GM12878 (cell line): Measurements from ENCODE around the gene KLRC2.
"Not testable (repeated sequence)": the region's sequence is repeated elsewhere in the genome, so short reads cannot be mapped to it uniquely, and the experiment has no call there.

ENCODE experiments used
- ATF2 ChIP-seq: IDR thresholded peaks from 2 replicates; pipeline ENCODE4 v1.6.1; 2012; ENCODE audit warnings: low read length, inconsistent platforms
- CREB1 ChIP-seq: IDR thresholded peaks from 2 replicates; pipeline ENCODE4 v1.6.1; 2012; ENCODE audit warnings: low read depth, mild to moderate bottlenecking, inconsistent platforms
- EGR1 ChIP-seq, 2 experiments: IDR thresholded peaks; 1 replicate in 1 of 2; 2 replicates in 1 of 2; pipeline ENCODE4 v1.6.1; 2011 to 2012; ENCODE audit warnings: low read depth in 2 of 2, low read length in 2 of 2, borderline replicate concordance in 1 of 2, mild to moderate bottlenecking in 1 of 2, moderate library complexity in 1 of 2
- KAT2A ChIP-seq: conservative IDR thresholded peaks from 2 replicates; pipeline ENCODE4 v1.6.1; 2011; ENCODE audit warnings: low read depth, low read length; ENCODE audit not compliant: control insufficient read depth
- MXI1 ChIP-seq: fragments of 150-350 bp; IDR thresholded peaks from 2 replicates; pipeline ENCODE4 v1.6.1; 2011; ENCODE audit warnings: low read depth, mild to moderate bottlenecking, inconsistent platforms, low read length, improper control_type of control experiment
- NFIC ChIP-seq: IDR thresholded peaks from 2 replicates; pipeline ENCODE4 v1.6.1; 2012; ENCODE audit warnings: low read depth, mild to moderate bottlenecking, inconsistent platforms, low read length, moderate library complexity
- POLR2A ChIP-seq: IDR thresholded peaks from 2 replicates; pipeline ENCODE4 v1.6.1; 2011; ENCODE audit warnings: low read depth, mild to moderate bottlenecking, low read length
- ZNF274 ChIP-seq: IDR thresholded peaks from one replicate; pipeline ENCODE4 v1.8.0; 2011; ENCODE audit not compliant: insufficient read length, insufficient read depth
- TF ChIP-seq, protein P1 (sequence below): fragments of 450-650 bp; formaldehyde crosslinking; IDR thresholded peaks from 2 replicates; pipeline ENCODE4 v1.4.0; 2020; ENCODE audit warnings: mild to moderate bottlenecking, moderate library complexity
- TF ChIP-seq, protein P2 (sequence below), 3 experiments: IDR thresholded peaks in 2 of 3; conservative IDR thresholded peaks in 1 of 3; 2 replicates each; pipeline ENCODE4 v1.5.1; 2011; ENCODE audit warnings: low read depth in 3 of 3, low read length in 3 of 3, mild to moderate bottlenecking in 3 of 3, control low read depth in 2 of 3, moderate library complexity in 2 of 3, inconsistent platforms in 1 of 3, mixed read lengths in 1 of 3; ENCODE audit not compliant: control insufficient read depth in 2 of 3, insufficient read depth in 1 of 3; ENCODE audit errors: extremely low read depth in 1 of 3
- TF ChIP-seq, protein P3 (sequence below): IDR thresholded peaks from 2 replicates; pipeline ENCODE4 v1.6.1; 2012; ENCODE audit warnings: mild to moderate bottlenecking, low read depth, low read length
- TF ChIP-seq, protein P4 (sequence below): fragments of 450-650 bp; IDR thresholded peaks from 2 replicates; pipeline ENCODE4 v1.6.1; 2016; ENCODE audit warnings: mild to moderate bottlenecking, moderate library complexity, borderline replicate concordance

GRCh38 chr12:10390991-10391390, 44.8 kb downstream of the KLRC2 start:
- TF ChIP-seq, protein P1, sequence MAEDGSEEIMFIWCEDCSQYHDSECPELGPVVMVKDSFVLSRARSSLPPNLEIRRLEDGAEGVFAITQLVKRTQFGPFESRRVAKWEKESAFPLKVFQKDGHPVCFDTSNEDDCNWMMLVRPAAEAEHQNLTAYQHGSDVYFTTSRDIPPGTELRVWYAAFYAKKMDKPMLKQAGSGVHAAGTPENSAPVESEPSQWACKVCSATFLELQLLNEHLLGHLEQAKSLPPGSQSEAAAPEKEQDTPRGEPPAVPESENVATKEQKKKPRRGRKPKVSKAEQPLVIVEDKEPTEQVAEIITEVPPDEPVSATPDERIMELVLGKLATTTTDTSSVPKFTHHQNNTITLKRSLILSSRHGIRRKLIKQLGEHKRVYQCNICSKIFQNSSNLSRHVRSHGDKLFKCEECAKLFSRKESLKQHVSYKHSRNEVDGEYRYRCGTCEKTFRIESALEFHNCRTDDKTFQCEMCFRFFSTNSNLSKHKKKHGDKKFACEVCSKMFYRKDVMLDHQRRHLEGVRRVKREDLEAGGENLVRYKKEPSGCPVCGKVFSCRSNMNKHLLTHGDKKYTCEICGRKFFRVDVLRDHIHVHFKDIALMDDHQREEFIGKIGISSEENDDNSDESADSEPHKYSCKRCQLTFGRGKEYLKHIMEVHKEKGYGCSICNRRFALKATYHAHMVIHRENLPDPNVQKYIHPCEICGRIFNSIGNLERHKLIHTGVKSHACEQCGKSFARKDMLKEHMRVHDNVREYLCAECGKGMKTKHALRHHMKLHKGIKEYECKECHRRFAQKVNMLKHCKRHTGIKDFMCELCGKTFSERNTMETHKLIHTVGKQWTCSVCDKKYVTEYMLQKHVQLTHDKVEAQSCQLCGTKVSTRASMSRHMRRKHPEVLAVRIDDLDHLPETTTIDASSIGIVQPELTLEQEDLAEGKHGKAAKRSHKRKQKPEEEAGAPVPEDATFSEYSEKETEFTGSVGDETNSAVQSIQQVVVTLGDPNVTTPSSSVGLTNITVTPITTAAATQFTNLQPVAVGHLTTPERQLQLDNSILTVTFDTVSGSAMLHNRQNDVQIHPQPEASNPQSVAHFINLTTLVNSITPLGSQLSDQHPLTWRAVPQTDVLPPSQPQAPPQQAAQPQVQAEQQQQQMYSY (CRISPR knock-in tag), result not testable (repeated sequence)
- TF ChIP-seq POLR2A; MXI1; KAT2A; ZNF274; ATF2; EGR1 (IDR thresholded peaks at IDR 0.05; ENCODE audit: borderline replicate concordance in 1 of 2, low read depth in 2 of 2, low read length in 2 of 2); CREB1; NFIC: not testable (repeated sequence)
- TF ChIP-seq, protein P2, sequence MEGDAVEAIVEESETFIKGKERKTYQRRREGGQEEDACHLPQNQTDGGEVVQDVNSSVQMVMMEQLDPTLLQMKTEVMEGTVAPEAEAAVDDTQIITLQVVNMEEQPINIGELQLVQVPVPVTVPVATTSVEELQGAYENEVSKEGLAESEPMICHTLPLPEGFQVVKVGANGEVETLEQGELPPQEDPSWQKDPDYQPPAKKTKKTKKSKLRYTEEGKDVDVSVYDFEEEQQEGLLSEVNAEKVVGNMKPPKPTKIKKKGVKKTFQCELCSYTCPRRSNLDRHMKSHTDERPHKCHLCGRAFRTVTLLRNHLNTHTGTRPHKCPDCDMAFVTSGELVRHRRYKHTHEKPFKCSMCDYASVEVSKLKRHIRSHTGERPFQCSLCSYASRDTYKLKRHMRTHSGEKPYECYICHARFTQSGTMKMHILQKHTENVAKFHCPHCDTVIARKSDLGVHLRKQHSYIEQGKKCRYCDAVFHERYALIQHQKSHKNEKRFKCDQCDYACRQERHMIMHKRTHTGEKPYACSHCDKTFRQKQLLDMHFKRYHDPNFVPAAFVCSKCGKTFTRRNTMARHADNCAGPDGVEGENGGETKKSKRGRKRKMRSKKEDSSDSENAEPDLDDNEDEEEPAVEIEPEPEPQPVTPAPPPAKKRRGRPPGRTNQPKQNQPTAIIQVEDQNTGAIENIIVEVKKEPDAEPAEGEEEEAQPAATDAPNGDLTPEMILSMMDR (IDR thresholded peaks at IDR 0.05 in 2 of 3, conservative IDR thresholded peaks at IDR 0.05 in 1 of 3; ENCODE audit: control insufficient read depth in 2 of 3, extremely low read depth in 1 of 3, insufficient read depth in 1 of 3, low read depth in 3 of 3, low read length in 3 of 3), result not testable (repeated sequence)
- TF ChIP-seq, protein P3, sequence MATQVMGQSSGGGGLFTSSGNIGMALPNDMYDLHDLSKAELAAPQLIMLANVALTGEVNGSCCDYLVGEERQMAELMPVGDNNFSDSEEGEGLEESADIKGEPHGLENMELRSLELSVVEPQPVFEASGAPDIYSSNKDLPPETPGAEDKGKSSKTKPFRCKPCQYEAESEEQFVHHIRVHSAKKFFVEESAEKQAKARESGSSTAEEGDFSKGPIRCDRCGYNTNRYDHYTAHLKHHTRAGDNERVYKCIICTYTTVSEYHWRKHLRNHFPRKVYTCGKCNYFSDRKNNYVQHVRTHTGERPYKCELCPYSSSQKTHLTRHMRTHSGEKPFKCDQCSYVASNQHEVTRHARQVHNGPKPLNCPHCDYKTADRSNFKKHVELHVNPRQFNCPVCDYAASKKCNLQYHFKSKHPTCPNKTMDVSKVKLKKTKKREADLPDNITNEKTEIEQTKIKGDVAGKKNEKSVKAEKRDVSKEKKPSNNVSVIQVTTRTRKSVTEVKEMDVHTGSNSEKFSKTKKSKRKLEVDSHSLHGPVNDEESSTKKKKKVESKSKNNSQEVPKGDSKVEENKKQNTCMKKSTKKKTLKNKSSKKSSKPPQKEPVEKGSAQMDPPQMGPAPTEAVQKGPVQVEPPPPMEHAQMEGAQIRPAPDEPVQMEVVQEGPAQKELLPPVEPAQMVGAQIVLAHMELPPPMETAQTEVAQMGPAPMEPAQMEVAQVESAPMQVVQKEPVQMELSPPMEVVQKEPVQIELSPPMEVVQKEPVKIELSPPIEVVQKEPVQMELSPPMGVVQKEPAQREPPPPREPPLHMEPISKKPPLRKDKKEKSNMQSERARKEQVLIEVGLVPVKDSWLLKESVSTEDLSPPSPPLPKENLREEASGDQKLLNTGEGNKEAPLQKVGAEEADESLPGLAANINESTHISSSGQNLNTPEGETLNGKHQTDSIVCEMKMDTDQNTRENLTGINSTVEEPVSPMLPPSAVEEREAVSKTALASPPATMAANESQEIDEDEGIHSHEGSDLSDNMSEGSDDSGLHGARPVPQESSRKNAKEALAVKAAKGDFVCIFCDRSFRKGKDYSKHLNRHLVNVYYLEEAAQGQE, result not testable (repeated sequence)
- TF ChIP-seq, protein P4, sequence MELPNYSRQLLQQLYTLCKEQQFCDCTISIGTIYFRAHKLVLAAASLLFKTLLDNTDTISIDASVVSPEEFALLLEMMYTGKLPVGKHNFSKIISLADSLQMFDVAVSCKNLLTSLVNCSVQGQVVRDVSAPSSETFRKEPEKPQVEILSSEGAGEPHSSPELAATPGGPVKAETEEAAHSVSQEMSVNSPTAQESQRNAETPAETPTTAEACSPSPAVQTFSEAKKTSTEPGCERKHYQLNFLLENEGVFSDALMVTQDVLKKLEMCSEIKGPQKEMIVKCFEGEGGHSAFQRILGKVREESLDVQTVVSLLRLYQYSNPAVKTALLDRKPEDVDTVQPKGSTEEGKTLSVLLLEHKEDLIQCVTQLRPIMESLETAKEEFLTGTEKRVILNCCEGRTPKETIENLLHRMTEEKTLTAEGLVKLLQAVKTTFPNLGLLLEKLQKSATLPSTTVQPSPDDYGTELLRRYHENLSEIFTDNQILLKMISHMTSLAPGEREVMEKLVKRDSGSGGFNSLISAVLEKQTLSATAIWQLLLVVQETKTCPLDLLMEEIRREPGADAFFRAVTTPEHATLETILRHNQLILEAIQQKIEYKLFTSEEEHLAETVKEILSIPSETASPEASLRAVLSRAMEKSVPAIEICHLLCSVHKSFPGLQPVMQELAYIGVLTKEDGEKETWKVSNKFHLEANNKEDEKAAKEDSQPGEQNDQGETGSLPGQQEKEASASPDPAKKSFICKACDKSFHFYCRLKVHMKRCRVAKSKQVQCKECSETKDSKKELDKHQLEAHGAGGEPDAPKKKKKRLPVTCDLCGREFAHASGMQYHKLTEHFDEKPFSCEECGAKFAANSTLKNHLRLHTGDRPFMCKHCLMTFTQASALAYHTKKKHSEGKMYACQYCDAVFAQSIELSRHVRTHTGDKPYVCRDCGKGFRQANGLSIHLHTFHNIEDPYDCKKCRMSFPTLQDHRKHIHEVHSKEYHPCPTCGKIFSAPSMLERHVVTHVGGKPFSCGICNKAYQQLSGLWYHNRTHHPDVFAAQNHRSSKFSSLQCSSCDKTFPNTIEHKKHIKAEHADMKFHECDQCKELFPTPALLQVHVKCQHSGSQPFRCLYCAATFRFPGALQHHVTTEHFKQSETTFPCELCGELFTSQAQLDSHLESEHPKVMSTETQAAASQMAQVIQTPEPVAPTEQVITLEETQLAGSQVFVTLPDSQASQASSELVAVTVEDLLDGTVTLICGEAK, result not testable (repeated sequence)
